Heart left ventricle (tissue), 16 donors: ENCODE measurements around the gene TBC1D1. TPM values are rescaled to one million over a fixed set of nuclear protein-coding genes. Genes with fewer than 3 reads are reported as not detected.

Experiments used
- ATAC-seq, 4 donors: fragments of 200-7000 bp; cut with Tn5 transposase; one replicate each; pipeline ENCODE4 v1.9.1; 2020 to 2022; ENCODE audit warnings: moderate library complexity in 4 of 4, mild to moderate bottlenecking in 3 of 4, moderate number of reproducible peaks in 1 of 4
- DNase-seq, 5 donors: peaks; one replicate each; pipeline ENCODE4 v3.0.0-alpha.2; 2020
- H3K27ac ChIP-seq, 12 donors: fragments of 200-600 bp; sonication (generic) in 4 of 12; one replicate each; pipeline versions ENCODE4 v1.5.0 to v1.8.0; 2016 to 2022; ENCODE audit warnings: mild to moderate bottlenecking in 2 of 12
- H3K27me3 ChIP-seq, 9 donors: fragments of 200-600 bp; sonication (generic) in 2 of 9; one replicate each; pipeline versions ENCODE4 v1.5.1 to v1.8.0; 2016 to 2022; ENCODE audit warnings: mild to moderate bottlenecking in 3 of 9
- H3K36me3 ChIP-seq, 9 donors: fragments of 200-600 bp; sonication (generic) in 2 of 9; one replicate each; pipeline versions ENCODE4 v1.5.0 to v1.8.0; 2018 to 2022; ENCODE audit warnings: mild to moderate bottlenecking in 2 of 9
- H3K4me1 ChIP-seq, 12 donors: fragments of 200-600 bp; sonication (generic) in 4 of 12; one replicate each; pipeline versions ENCODE4 v1.5.0 to v1.8.0; 2016 to 2022; ENCODE audit warnings: mild to moderate bottlenecking in 3 of 12
- H3K4me3 ChIP-seq, 12 donors: fragments of 200-600 bp; sonication (generic) in 4 of 12; one replicate each; pipeline versions ENCODE4 v1.5.0 to v1.8.0; 2017 to 2022; ENCODE audit warnings: mild to moderate bottlenecking in 9 of 12, moderate library complexity in 4 of 12
- H3K9me3 ChIP-seq, 12 donors: fragments of 200-600 bp; sonication (generic) in 4 of 12; one replicate each; pipeline versions ENCODE4 v1.5.0 to v1.8.0; 2016 to 2022; ENCODE audit warnings: mild to moderate bottlenecking in 1 of 12
- POLR2A ChIP-seq, 2 donors: fragments of 450-650 bp; IDR thresholded peaks; one replicate each; pipeline ENCODE4 v1.6.1; 2017; ENCODE audit warnings: antibody characterized with exemption in 2 of 2, mild to moderate bottlenecking in 2 of 2, moderate library complexity in 2 of 2
- WGBS, 4 donors: extraction: QIAGEN DNeasy Blood & Tissue Kit in 2 of 4; methylation state at CpG; one replicate each; pipeline versions ENCODE4 v1.1.5 to v1.1.7; 2013 to 2018; 5-methylcytosine and 5-hydroxymethylcytosine counted together
- intact Hi-C, 10 donors: fragments of 100-400 bp; cut with DNase I; formaldehyde crosslinking; loops; one replicate each; pipeline versions ENCODE4 v1.11.1 to v1.14.2; 2022
- polyA plus RNA-seq, 2 donors: library from polyadenylated mRNA; stranded (reverse); fragments of 200-250 nt; gene quantifications; one replicate each; pipeline ENCODE4 v1.2.3, GENCODE V29; 2013
- total RNA-seq, 9 donors: library from RNA; depleted of rRNA in 2 of 9; stranded (reverse); fragments of >200 nt in 2 of 9; fragmentation: NEBNext Ultra II Directional in 3 of 9; extraction: Animal tissue kit (Norgen Biotek cat#: 25700) in 3 of 9; gene quantifications; one replicate each; pipeline versions ENCODE4 v1.1.0 to v1.2.4, GENCODE V29; 2016 to 2023
- TF ChIP-seq, protein P1 (sequence below), 12 donors: fragments of 200-600 bp; sonication (generic) in 4 of 12; IDR thresholded peaks; one replicate each; pipeline versions ENCODE4 v1.5.0 to v1.8.0; 2018 to 2022; ENCODE audit warnings: antibody characterized with exemption in 12 of 12, mild to moderate bottlenecking in 5 of 12
- donor health status: ischemic (EF 13 %, LVEDD 7.1; RV severe dilation, severe dysfunction).
- donor health status: healthy with polysubstance abuse.
- donor health status: DM: no; HTN: yes; CAD: no.
- donor health status: DM: no; HTN: no; CAD: no.
- donor health status: ischemic (EF 25% LVEDD 6.9; RV normal size, moderate dysfunction).
- donor health status: ischemic (EF 25% LVEDD 5.7; RV mildly dilated, moderate dysfunction).
- donor health status: healthy.
- donor health status: DM: yes; HTN: yes; CAD: no.
- donor health status: ischemic (EF 35%, LVEDD 5.7; RV mildly dilated, moderate dysfunction).
- donor health status: nonischemic (EF 11% LVEDD 7.7; RV severe dilation, severe dysfunction).
- donor health status: DM: yes; HTN: yes; CAD: no.
- donor health status: PGD.
- donor health status: ischemic (EF 29% LVEDD 5.4; RV normal size, mild dysfunction).
- donor health status: nonischemic (EF 23%, LVEDD 6.1; RV moderate dilation, normal function).

Gene TBC1D1
- total and polyA plus RNA-seq, 11 donors: 81.7 to 269 (median 140) TPM

- ATAC-seq: no peak
- no peaks in the 10 kb centered on the region for H3K9me3 ChIP-seq
- H3K27me3 ChIP-seq: no peaks in the 10 kb centered on the region
- H3K27ac ChIP-seq: peak overlapping the region in 11 of 12 donors; percentile 5 to 92 (median 51)
- 84 to 88% (median 87%) methylated on average over 12 of the region's 12 CpGs for WGBS, 4 donors
- DNase-seq: no peak
- intact Hi-C loops: loop anchor here in 6 of 10 donors (5.0 to 10.0 kb wide), 5 partner anchors 34 to 787 kb away; partner anchors contain the start of gene FAM114A1 (in 1 of the 6)
- peaks cover 2 to 95% (median 58%) of the 10 kb centered on the region in 12 donors for H3K4me1 ChIP-seq
- peaks cover 0 to 20% (median 9%) of the 10 kb centered on the region in 9 donors for H3K36me3 ChIP-seq
- no peak for TF ChIP-seq POLR2A (IDR thresholded peaks at IDR 0.05)
- TF ChIP-seq, protein P1, sequence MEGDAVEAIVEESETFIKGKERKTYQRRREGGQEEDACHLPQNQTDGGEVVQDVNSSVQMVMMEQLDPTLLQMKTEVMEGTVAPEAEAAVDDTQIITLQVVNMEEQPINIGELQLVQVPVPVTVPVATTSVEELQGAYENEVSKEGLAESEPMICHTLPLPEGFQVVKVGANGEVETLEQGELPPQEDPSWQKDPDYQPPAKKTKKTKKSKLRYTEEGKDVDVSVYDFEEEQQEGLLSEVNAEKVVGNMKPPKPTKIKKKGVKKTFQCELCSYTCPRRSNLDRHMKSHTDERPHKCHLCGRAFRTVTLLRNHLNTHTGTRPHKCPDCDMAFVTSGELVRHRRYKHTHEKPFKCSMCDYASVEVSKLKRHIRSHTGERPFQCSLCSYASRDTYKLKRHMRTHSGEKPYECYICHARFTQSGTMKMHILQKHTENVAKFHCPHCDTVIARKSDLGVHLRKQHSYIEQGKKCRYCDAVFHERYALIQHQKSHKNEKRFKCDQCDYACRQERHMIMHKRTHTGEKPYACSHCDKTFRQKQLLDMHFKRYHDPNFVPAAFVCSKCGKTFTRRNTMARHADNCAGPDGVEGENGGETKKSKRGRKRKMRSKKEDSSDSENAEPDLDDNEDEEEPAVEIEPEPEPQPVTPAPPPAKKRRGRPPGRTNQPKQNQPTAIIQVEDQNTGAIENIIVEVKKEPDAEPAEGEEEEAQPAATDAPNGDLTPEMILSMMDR (IDR thresholded peaks at IDR 0.05): no peak
- no peak overlapping the region for H3K4me3 ChIP-seq
These were observed 187.1 kb downstream of the TBC1D1 start for GRCh38 chr4:38077791-38078489.

DNA sequence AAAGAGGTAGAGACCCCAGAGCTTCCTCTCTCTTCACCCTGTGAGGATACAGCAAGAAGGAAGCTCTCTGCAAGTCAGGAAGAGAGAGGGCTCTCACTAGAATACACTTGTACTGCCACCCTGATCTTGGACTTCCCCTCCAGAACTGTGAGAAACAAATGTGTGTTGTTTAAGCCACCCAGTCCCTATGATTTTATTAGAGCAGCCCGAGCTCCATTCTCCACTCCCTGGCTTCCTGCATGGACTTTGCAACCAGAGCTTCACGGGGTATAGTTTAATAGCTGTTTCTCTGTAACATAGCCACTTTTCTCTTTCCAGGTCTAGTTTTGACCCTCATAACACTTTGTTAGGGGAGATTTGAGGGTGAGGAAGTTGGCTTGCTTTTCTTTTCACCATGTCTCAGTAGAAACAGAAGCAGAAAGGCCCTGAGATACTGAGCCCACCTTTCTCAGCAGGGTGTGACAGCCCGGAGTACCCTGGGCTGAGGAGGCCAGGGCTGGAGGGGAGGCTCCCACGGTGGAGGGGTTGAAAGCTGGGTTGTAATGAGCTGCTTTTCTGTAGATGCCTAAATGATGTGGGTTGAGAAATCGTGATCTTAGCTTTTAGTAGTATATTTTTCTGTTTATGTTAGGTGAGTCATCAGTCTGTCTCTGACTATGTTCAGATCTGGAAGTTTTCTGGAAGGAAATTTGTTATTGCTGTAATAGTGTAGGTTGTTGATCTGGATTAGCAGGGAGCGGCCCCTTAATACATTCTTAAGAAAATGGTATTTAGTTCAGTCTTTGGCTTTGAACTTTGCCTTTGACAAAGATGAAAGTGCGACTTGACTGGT is 187.9 kb downstream of the TBC1D1 start:
- TF ChIP-seq, protein P1 (IDR thresholded peaks at IDR 0.05): no peak
- no peak for TF ChIP-seq POLR2A (IDR thresholded peaks at IDR 0.05)
- Histone ChIP-seq H3K4me1 (peaks cover 2 to 95% (median 55%) of the 10 kb centered on the region in 12 donors), H3K27ac (peak overlapping the region in 11 of 12 donors; percentile 33 to 92 (median 64)), H3K36me3 (peaks cover 0 to 19% (median 7%) of the 10 kb centered on the region in 9 donors), H3K27me3 (no peaks in the 10 kb centered on the region), H3K4me3 (peak overlapping the region in 1 of 12 donors; percentile 5), H3K9me3 (no peaks in the 10 kb centered on the region)
- DNase-seq (no peak), ATAC-seq (no peak)
- 70 to 84% (median 77%) methylated on average over 7 of the region's 7 CpGs for WGBS, 4 donors
- intact Hi-C loops: loop anchor here in 6 of 10 donors (5.0 to 10.0 kb wide), 5 partner anchors 33 to 786 kb away; partner anchors contain the start of gene FAM114A1 (in 1 of the 6)

- H3K36me3 ChIP-seq: peaks cover 0 to 27% (median 11%) of the 10 kb centered on the region in 9 donors
- no peaks in the 10 kb centered on the region for H3K9me3 ChIP-seq
- peak overlapping the region in 10 of 12 donors; percentile 46 to 95 (median 54) for H3K27ac ChIP-seq
- H3K4me3 ChIP-seq: no peak overlapping the region
- DNase-seq (no peak), ATAC-seq (no peak)
- H3K4me1 ChIP-seq: peaks cover 2 to 97% (median 48%) of the 10 kb centered on the region in 12 donors
- intact Hi-C loops: loop anchor here in 1 of 10 donors (5.0 kb wide), 1 partner anchor 87 kb away; no protein-coding TSS in a partner anchor
- H3K27me3 ChIP-seq: no peaks in the 10 kb centered on the region
- no peak for TF ChIP-seq POLR2A (IDR thresholded peaks at IDR 0.05)
- TF ChIP-seq, protein P1 (IDR thresholded peaks at IDR 0.05): no peak
- 86 to 91% (median 88%) methylated on average over 14 of the region's 14 CpGs for WGBS, 4 donors
These were observed 189.4 kb downstream of the TBC1D1 start for GRCh38 chr4:38080061-38080974.
